Stimulated activated CD8-positive, alpha-beta memory T cell treated with anti-CD3 and anti-CD28 coated beads, Interleukin-4, amount 100 ng/mL, for 24 hours (primary cell): ENCODE data around the gene KRT32.
A peak's percentile ranks its signal among the peaks of the same experiment; 100 is the strongest.

ENCODE experiments used
- DNase-seq: peaks from one replicate; pipeline ENCODE4 v3.0.0-alpha.2; 2020; ENCODE audit warnings: low read depth

Gene KRT32

DNA sequence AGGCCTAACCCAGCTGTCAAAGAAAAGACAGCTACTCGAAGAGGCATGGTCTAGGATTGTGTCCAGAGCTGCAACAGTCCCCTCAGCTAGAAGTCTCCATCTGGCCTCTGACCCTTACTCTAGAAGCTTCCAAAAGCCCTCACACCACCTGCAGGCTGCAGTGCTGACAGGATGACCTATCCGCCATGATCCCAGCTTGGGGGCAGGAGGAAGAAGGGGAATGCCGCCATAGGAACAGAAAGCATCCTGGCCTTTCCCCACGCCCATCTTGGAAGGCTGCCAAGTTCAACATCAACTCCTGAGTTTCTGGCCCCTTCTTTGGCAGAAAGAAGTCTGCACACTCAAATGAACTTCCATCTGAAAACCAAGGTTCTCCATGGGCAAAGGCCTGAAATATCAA lies 25.6 kb upstream of the KRT32 start:
- DNase-seq: no peak

DNA sequence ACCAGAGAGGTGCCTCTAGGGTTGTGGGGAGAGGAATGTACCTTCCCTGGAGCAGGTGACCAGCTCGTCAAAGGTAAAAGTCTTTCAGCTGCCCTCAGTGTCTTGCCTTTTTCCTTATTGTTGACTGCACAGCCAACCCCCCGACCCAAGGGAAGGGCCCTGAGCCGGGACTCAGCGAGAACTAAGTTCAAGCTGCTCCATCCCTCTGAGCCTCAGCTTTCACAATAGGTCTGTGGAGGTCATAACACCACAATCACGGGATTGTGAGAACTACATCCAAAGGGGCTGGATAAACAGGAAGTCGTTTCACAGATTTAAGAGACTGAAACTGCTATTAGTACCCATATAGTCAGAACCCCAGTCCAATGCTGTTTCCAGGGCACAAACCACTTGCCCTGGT lies 25.2 kb upstream of the KRT32 start:
- no peak for DNase-seq

DNA sequence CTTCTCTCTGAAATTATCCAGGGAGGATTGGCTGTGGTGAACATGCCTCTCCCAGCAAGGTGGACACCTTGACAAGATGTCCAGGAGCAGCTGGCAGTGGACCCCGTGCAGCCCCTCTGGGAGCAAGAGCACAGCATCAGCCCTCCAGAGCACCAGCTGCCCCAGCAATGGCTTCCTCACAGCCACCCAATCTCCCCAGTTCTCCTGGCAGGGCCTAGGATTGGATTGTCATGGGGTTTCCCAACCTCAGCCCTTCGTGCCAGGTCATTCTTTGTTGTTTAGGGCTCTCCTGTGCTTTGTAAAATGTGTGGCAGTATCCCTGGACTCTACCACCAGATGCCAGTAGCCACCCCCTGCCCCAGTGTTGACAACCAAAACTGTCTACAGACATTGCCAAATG lies 24.3 kb upstream of the KRT32 start:
- no peak for DNase-seq

DNA sequence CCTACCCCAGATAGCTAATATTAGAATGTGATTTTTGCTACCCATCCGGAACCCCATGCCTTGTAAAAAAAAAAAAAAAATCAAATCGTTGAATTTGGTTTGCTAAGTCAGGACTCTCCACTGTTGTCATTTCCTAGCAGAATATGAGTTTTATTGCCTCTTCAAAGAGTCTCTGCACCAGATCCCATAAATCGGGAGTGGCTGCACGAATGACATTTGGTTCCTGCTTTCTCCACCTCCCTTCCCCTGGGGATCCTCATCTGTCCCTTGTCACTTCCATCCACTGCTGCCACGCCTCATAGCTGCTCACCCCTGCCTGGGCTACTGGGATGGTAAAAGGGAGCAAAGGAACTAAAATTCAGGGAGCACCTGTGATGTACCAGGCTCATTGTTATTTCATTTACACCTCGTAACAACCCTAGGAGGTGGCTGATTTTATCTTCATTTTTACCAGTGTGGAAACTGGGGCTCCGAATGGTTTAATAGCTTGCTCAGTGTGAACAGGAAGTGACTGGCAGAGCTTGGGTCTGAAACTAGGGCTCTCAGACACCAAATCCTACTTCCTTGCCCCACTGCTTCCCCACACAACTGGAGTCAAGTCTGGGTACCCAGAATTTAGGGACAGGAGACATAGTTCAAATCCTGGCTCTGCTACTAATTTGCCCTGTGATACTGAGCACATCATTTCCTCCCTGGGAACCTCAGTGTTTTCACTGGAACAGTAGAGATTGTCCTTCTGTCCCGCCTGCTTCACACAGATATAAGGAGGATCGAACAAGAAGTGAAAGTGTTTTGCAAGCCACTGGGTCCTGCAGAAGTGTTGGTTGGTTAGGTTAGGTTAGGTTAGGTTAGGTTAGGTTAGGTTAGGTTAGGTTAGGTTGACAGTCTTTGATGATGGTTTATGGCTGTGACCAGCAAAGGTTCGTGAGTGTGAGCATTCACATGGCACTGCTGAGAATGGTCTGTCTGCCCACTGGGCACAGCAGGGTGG lies 23.1 kb upstream of the KRT32 start:
- no peak for DNase-seq

- DNase-seq: no peak
These were observed 22.3 kb upstream of the KRT32 start, which contains the start of gene KRT36 for GRCh38 chr17:41489531-41489930. KRT36 (minus strand) TSS chr17:41489910; CDS start chr17:41489864, 46 bp downstream.

DNA sequence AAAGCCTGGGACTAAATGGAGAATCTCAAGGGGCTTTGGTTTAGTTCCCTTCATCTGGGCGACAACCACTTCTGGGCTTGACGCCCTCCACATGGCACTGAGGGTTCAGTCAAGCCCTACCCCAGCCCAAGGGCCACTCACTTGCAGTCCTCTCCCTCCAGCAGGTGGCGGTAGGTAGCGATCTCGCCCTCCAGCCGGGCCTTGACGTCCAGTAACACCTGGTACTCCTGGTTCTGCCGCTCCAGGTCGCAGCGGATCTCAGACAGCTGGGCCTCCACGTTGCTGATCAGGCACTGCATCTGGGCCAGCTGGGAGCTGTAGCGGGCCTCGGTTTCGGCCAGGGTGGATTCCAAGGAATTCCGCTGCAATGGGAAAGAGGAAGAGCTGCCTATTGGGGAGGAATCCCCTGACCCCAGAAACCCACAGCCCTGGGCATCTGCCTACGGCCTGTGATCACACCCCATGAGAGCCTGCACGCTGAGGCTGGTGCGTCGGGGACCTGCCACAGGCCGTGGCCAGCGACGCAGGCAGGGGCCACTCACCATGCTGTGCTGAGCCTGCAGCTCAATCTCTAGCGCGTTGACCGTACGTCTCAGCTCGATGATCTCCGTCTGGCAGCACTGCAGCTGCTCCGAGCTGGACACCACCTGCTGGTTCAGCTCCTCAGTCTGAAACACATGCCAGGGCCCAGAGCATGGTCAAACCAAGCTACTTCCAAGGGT lies 19.8 kb upstream of the KRT32 start:
- DNase-seq: peak; percentile 22

DNA sequence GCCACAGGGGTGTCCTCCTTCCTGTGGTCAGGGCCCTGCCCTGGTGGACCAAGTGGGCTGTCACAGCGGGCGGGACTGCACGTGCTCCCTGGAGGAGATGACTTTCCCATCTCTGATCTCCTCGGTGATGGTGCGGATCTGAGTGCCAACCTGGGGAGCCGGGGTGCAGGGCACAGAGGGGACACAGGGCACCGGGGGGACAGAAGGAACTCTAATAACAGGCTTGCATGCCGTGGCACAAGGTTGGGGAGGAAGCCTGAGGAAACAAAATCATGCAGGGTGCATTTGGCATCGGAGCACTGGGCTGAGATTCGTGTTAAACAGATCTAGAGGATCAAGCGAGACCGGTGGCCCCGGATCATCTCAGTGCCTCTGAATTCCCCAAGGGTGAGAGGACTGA lies 19.1 kb upstream of the KRT32 start:
- DNase-seq: no peak

GRCh38 chr17:41484920-41485904 lies 18.0 kb upstream of the KRT32 start:
- no peak for DNase-seq

DNA sequence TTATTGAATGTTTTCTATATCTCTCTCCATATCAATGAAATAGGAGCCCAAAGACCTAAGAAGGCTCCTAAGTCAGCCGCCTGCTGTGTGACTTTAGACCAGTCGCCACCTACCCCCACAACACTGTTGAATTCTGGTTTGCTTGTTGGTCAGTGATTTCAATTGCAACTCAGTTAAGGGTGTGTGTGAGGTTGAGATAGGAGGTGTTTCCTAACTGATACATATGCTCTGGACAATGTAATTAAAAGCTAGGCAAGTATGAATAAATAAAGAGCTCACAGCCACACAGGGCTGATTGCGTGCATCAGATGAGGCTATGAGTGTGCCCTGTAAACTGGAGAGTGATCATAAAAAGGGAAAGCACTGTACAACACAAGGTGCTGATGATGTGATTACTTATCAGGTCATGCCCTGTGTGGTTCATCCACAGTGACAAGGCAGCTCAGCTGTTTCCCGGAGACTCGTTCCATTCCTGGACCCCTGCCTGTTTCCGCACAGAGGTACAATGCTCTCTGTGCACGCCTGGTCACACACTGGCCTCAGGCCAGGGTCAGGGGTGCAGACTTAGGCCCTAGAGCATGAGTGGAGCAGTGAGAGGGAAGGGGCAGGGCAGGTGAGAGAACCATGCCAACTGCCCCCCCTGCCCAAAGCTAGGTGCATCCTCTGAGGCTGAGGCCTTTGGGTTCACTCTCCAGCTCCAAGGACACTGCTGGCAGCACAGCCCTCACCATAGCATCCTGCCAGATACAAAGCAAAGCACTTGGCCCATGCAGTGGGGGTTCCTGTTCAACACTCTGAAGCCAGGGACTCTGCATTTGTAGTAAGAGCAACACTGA lies 17.0 kb upstream of the KRT32 start:
- DNase-seq: no peak

DNA sequence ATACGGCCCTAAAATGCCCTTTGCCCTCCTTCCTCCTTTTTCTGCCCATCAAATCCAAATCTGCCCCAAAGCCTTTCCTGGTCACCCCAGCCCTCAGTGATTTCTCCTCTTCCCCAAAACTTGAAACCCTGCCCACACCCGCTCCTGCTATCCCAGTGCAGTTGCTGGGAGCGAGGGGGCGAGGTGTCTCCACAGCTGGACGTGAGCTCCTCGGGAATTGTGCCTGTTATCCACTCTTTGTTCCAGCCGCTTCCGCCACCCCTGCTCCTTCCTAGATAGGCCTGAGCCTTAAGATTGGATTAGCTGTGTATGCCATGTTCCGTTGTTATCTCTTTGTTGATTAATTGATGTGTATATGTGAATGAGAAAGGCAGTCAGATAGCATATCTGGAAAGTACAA lies 16.3 kb upstream of the KRT32 start:
- DNase-seq: no peak

DNA sequence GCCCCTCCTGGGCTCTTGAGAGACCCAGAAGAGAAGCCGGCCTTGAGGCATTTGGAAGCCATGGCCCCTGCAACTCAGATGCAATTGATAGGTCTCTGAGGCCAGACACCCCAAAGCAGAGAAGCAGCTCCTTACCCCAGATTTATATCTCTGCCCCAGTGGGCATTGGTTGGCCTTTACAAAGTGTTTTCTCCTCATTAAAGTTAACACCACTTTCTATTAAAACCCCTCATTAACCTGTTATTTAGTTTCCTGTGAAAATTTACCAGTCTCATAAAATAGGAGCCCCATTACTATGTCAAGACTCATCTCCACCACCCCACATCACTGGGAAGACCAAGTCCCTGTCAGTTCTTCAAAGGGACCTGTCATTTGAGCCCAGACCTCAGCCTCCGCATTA lies 13.8 kb upstream of the KRT32 start, which contains the start of gene KRT35:
Gene KRT35, minus strand, starts transcription at position 116 of the 400 bp plus-strand sequence. Its CDS starts 54 bp downstream, at position 62.
- no peak for DNase-seq

- no peak for DNase-seq
These were observed 13.4 kb upstream of the KRT32 start for GRCh38 chr17:41480581-41480980.

- no peak for DNase-seq
These were observed 12.9 kb upstream of the KRT32 start for GRCh38 chr17:41480136-41480535.

DNA sequence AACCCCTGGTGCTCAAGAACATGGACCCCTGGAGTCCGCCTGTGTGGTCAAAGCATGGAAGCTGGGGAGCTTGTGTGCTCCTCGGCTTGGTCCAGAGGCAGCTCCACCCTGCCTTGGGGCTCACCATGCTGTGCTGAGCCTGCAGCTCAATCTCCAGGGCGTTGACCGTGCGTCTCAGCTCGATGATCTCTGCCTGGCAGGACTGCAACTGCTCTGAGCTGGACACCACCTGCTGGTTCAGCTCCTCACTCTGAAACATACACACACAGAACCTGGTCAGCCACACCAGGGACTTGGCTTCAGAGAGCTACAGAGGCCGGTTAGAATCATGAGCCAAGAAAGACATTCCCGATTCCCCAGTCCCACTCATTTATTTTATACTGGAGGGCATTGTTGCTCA lies 11.1 kb upstream of the KRT32 start:
- DNase-seq: no peak

DNA sequence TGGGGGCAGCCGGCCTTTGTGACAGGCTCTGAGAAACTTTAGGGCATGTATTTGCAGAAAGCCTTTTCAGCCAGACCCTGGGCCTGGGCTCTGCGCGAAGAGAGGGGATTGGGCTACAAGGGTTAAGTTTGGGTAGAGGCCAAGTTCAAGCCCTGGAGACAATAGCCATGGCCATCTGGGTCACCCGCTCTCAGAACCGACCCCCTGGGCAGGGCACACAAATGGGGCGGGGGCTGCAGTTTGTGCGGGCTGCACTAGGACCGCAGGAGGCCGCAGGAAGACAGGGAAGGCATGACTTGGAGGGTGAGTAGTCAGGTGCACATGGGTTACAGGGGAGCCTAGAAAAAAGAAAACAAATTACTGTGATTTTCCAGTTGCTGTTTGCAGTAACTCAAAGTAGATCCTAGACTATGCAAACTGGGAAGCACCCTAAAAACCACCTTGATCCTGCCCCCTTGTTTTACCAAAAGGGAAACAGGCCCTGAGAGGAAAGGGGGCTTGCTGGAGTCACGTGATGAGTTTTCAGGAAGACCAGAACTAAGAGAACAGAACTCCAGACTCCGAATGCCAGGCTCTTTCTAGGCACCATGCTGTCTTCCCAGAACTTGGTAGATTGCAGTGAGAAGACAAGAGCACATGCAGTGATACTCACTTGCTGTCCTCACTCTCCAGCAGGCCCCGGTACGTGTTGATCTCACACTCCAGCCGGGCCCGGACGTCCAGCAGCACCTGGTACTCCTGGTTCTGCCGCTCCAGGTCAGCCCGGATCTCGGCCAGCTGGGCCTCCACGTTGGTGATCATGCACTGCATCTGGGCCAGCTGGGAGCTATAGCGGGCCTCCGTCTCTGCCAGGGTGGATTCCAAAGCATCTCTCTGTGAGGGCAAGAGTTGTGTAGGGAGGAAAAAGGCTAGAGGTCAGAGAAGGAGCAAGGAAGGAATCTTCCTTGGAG lies 10.0 kb upstream of the KRT32 start:
- DNase-seq: no peak

- DNase-seq: no peak
These were observed 8.2 kb upstream of the KRT32 start for GRCh38 chr17:41475421-41475820.

DNA sequence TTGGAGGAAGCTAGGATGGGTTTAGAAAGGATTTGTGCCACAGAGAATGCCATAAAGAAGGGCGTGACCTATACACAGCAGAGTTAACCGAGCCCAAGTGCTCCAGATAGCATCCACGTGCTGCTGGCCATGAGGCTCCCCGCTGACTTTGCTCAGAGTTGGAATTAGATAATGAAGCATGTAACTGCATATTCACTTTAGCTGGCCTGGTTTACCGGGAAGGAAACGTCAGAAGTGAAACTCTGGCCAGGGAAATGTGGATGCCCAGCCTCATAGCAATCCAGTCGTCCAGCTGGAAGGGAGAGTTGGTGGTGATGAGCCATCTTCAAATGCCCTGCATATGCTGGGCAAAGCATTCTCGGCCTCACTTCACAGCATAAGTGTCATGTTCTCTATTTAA lies 7.7 kb upstream of the KRT32 start:
- DNase-seq: no peak

- DNase-seq: no peak
These were observed 1.2 kb upstream of the KRT32 start for GRCh38 chr17:41468346-41468745.

- no peak for DNase-seq
These were observed 375 bp upstream of the KRT32 start for GRCh38 chr17:41467561-41467960.

DNA sequence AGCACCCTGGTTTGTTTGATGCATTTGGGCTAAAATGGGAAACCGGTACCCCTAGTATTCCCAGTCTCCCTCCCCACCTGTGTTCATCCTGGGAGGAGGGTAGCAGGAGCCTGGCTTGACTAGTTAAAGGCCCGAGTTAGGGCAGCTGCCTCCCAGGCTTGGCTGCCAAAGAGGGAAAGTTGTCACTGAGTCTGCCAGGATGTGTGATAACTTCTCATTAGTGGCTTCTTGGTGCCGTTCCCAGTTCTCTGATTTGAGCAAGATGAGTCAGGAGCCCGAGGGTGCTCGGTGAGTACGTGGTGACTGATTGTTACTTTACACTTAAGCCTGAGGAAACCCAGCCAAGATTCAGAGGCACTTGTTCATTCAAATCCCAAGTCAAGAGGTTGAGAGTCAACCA lies 2.5 kb downstream of the KRT32 start:
- no peak for DNase-seq
